Activated CD4-positive, alpha-beta T cell treated with anti-CD3 and anti-CD28 coated beads, Interleukin-2, amount 10 ng/mL, durations not matched to agents 7 days and 5 days (primary cell): ENCODE measurements around the gene ANKRD39. TPM values are rescaled to one million over a fixed set of nuclear protein-coding genes. Genes with fewer than 3 reads are reported as not detected.

ENCODE experiments used
- CTCF ChIA-PET: fragments of 350-600 bp; sonication (Branson Sonifier 250); formaldehyde crosslinking; loops from one replicate; lab custom pipeline; 2021; ENCODE audit warnings: antibody characterized with exemption; lab: Charles Lee
- POLR2A ChIA-PET: fragments of 350-600 bp; sonication (Branson Sonifier 250); formaldehyde crosslinking; loops from one replicate; lab custom pipeline; 2021; ENCODE audit warnings: antibody characterized with exemption; lab: Charles Lee
- DNase-seq: peaks from one replicate; pipeline ENCODE4 v3.0.0-alpha.2; 2020
- H3K27ac Mint-ChIP-seq: one replicate; pipeline ENCODE4 v1.8.0; 2021; ENCODE audit warnings: mild to moderate bottlenecking, moderate library complexity, mixed read lengths
- H3K27me3 Mint-ChIP-seq: one replicate; pipeline ENCODE4 v1.8.0; 2021; ENCODE audit warnings: mixed read lengths
- H3K36me3 Mint-ChIP-seq: one replicate; pipeline ENCODE4 v1.8.0; 2021; ENCODE audit warnings: low read depth, mixed read lengths
- H3K4me1 Mint-ChIP-seq: one replicate; pipeline ENCODE4 v1.8.0; 2021; ENCODE audit warnings: mixed read lengths
- H3K4me3 Mint-ChIP-seq: one replicate; pipeline ENCODE4 v1.8.0; 2021; ENCODE audit warnings: mild to moderate bottlenecking, moderate library complexity, mixed read lengths
- H3K9me3 Mint-ChIP-seq: one replicate; pipeline ENCODE4 v1.8.0; 2021; ENCODE audit warnings: mixed read lengths
- total RNA-seq, 2 experiments: library from RNA; stranded (reverse); gene quantifications; one replicate each; pipeline ENCODE4 v1.2.3, GENCODE V29; 2021

ANKRD39 gene
- total RNA-seq, 2 experiments from 2014 or later = 32.8 to 35.8 TPM

GRCh38 chr2:96839875-96840850 is 17.7 kb downstream of the ANKRD39 start:
- Mint-ChIP-seq H3K9me3 (no peaks in the 10 kb centered on the region), H3K36me3 (peaks cover 16% of the 10 kb centered on the region), H3K4me3 (no peak overlapping the region), H3K4me1 (peaks cover 30% of the 10 kb centered on the region), H3K27me3 (no peaks in the 10 kb centered on the region), H3K27ac (peak overlapping the region; percentile 77)
- POLR2A ChIA-PET = interaction anchor here (0.7 kb wide), 1 partner anchor 15 kb away, joined by 3 read pairs; no protein-coding TSS in a partner anchor
- no peak for DNase-seq
- CTCF ChIA-PET = interaction anchor here (0.8 to 1.9 kb wide), 6 partner anchors 12 to 272 kb away, joined by 3 to 6 read pairs (median 4); partner anchors contain the start of genes ANKRD36 and ANKRD39

GRCh38 chr2:96839293-96839874 is 18.4 kb downstream of the ANKRD39 start:
- peak overlapping the region; percentile 51 for H3K4me3 Mint-ChIP-seq
- ChIA-PET POLR2A (no interaction called here), CTCF (interaction anchor here (0.8 to 1.7 kb wide), 6 partner anchors 17 to 273 kb away, joined by 3 to 8 read pairs (median 4); partner anchors contain the start of genes ANKRD36 and ANKRD39)
- no peaks in the 10 kb centered on the region for H3K9me3 Mint-ChIP-seq
- H3K36me3 Mint-ChIP-seq = peaks cover 19% of the 10 kb centered on the region
- no peaks in the 10 kb centered on the region for H3K27me3 Mint-ChIP-seq
- peaks cover 30% of the 10 kb centered on the region for H3K4me1 Mint-ChIP-seq
- peak; percentile 90 for DNase-seq
- peak overlapping the region; percentile 90 for H3K27ac Mint-ChIP-seq

GRCh38 chr2:96838345-96839292 is 19.2 kb downstream of the ANKRD39 start:
- Mint-ChIP-seq H3K4me3 (peak overlapping the region; percentile 51), H3K27me3 (no peaks in the 10 kb centered on the region), H3K27ac (peak overlapping the region; percentile 90), H3K9me3 (no peaks in the 10 kb centered on the region), H3K36me3 (peaks cover 20% of the 10 kb centered on the region), H3K4me1 (peaks cover 30% of the 10 kb centered on the region)
- no peak for DNase-seq
- CTCF ChIA-PET = interaction anchor here (0.8 to 1.7 kb wide), 8 partner anchors 9 to 274 kb away, joined by 3 to 8 read pairs (median 4); partner anchors contain the start of genes ANKRD36 and ANKRD39
- POLR2A ChIA-PET = no interaction called here

GRCh38 chr2:96837575-96837974 is 20.2 kb downstream of the ANKRD39 start:
- no peak overlapping the region for H3K4me3 Mint-ChIP-seq
- ChIA-PET CTCF (interaction anchor here (1.4 to 1.7 kb wide), 2 partner anchors 10 to 21 kb away, joined by 4 to 8 read pairs; partner anchors contain the start of gene ANKRD39), POLR2A (no interaction called here)
- peaks cover 25% of the 10 kb centered on the region for H3K36me3 Mint-ChIP-seq
- no peak overlapping the region for H3K27ac Mint-ChIP-seq
- no peaks in the 10 kb centered on the region for H3K27me3 Mint-ChIP-seq
- H3K4me1 Mint-ChIP-seq = peaks cover 26% of the 10 kb centered on the region
- no peak for DNase-seq
- no peaks in the 10 kb centered on the region for H3K9me3 Mint-ChIP-seq

- H3K4me3 Mint-ChIP-seq = no peak overlapping the region
- CTCF ChIA-PET = interaction anchor here (0.7 to 2.2 kb wide), 3 partner anchors 18 to 36 kb away, joined by 3 to 13 read pairs (median 5); partner anchors contain the start of gene ANKRD39
- no peak for DNase-seq
- H3K27ac Mint-ChIP-seq = no peak overlapping the region
- peaks cover 29% of the 10 kb centered on the region for H3K36me3 Mint-ChIP-seq
- POLR2A ChIA-PET = no interaction called here
- no peaks in the 10 kb centered on the region for H3K9me3 Mint-ChIP-seq
- H3K27me3 Mint-ChIP-seq = no peaks in the 10 kb centered on the region
- H3K4me1 Mint-ChIP-seq = peaks cover 21% of the 10 kb centered on the region
Observed at GRCh38 chr2:96835830-96836229, 22.0 kb downstream of the ANKRD39 start.

GRCh38 chr2:96832754-96833507 is 24.9 kb downstream of the ANKRD39 start:
- no peak for DNase-seq
- H3K27me3 Mint-ChIP-seq = no peaks in the 10 kb centered on the region
- no peaks in the 10 kb centered on the region for H3K9me3 Mint-ChIP-seq
- H3K4me1 Mint-ChIP-seq = peaks cover 3% of the 10 kb centered on the region
- H3K27ac Mint-ChIP-seq = no peak overlapping the region
- CTCF ChIA-PET = interaction anchor here (0.6 to 1.7 kb wide), 3 partner anchors 12 to 509 kb away, joined by 3 to 5 read pairs (median 4); partner anchors contain the start of gene ANKRD39
- POLR2A ChIA-PET = no interaction called here
- no peak overlapping the region for H3K4me3 Mint-ChIP-seq
- H3K36me3 Mint-ChIP-seq = peaks cover 39% of the 10 kb centered on the region

- CTCF ChIA-PET = no interaction called here
- Mint-ChIP-seq H3K36me3 (peaks cover 43% of the 10 kb centered on the region), H3K9me3 (no peaks in the 10 kb centered on the region), H3K4me1 (peaks cover 3% of the 10 kb centered on the region), H3K4me3 (no peak overlapping the region), H3K27me3 (no peaks in the 10 kb centered on the region), H3K27ac (no peak overlapping the region)
- no peak for DNase-seq
- POLR2A ChIA-PET = no interaction called here
Observed at GRCh38 chr2:96832408-96832753, 25.4 kb downstream of the ANKRD39 start.

- peaks cover 46% of the 10 kb centered on the region for H3K36me3 Mint-ChIP-seq
- ChIA-PET POLR2A (no interaction called here), CTCF (no interaction called here)
- H3K27ac Mint-ChIP-seq = peak overlapping the region; percentile 1
- peaks cover 3% of the 10 kb centered on the region for H3K4me1 Mint-ChIP-seq
- no peak overlapping the region for H3K4me3 Mint-ChIP-seq
- H3K27me3 Mint-ChIP-seq = no peaks in the 10 kb centered on the region
- H3K9me3 Mint-ChIP-seq = no peaks in the 10 kb centered on the region
- no peak for DNase-seq
Observed at GRCh38 chr2:96831679-96832078, 26.1 kb downstream of the ANKRD39 start.

GRCh38 chr2:96830044-96830562 is 27.7 kb downstream of the ANKRD39 start:
- POLR2A ChIA-PET = no interaction called here
- H3K4me3 Mint-ChIP-seq = no peak overlapping the region
- peaks cover 57% of the 10 kb centered on the region for H3K36me3 Mint-ChIP-seq
- no peaks in the 10 kb centered on the region for H3K9me3 Mint-ChIP-seq
- peak overlapping the region; percentile 77 for H3K27ac Mint-ChIP-seq
- no peak for DNase-seq
- H3K27me3 Mint-ChIP-seq = no peaks in the 10 kb centered on the region
- CTCF ChIA-PET = no interaction called here
- peaks cover 3% of the 10 kb centered on the region for H3K4me1 Mint-ChIP-seq

- Mint-ChIP-seq H3K4me3 (no peak overlapping the region), H3K36me3 (peaks cover 54% of the 10 kb centered on the region), H3K27ac (no peak overlapping the region), H3K27me3 (no peaks in the 10 kb centered on the region), H3K4me1 (peaks cover 6% of the 10 kb centered on the region), H3K9me3 (no peaks in the 10 kb centered on the region)
- DNase-seq = no peak
- CTCF ChIA-PET = interaction anchor here (0.6 kb wide), 1 partner anchor 84 kb away, joined by 3 read pairs; no protein-coding TSS in a partner anchor
- POLR2A ChIA-PET = no interaction called here
Observed at GRCh38 chr2:96828874-96829273, 28.9 kb downstream of the ANKRD39 start.

- CTCF ChIA-PET = interaction anchor here (0.6 kb wide), 1 partner anchor 84 kb away, joined by 3 read pairs; no protein-coding TSS in a partner anchor
- H3K9me3 Mint-ChIP-seq = no peaks in the 10 kb centered on the region
- no peak for DNase-seq
- no peaks in the 10 kb centered on the region for H3K27me3 Mint-ChIP-seq
- H3K4me1 Mint-ChIP-seq = peaks cover 6% of the 10 kb centered on the region
- H3K36me3 Mint-ChIP-seq = peaks cover 51% of the 10 kb centered on the region
- no peak overlapping the region for H3K4me3 Mint-ChIP-seq
- no peak overlapping the region for H3K27ac Mint-ChIP-seq
- POLR2A ChIA-PET = no interaction called here
Observed at GRCh38 chr2:96828436-96828835, 29.4 kb downstream of the ANKRD39 start.
